Measurements from ENCODE around the gene PRLR.

The PRLR gene

DNA sequence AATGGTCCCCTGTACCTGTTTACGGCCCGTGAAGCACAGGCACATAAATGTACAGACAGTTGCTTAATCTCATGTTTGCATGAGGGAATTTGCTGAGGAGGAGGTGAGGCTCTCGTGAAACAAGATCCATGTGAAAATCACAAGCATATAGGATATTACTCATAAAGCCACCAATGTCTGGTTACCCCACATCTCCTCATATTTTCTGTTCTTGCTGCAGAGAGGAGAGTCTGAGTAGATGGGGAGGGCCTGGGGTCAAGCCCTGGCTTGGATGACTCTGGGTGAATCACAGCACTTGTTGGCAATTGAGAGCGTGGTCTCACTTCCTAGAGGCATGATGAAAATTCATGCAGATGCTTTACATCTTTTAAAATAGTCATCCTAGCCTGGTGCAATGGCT lies 183.5 kb downstream of the PRLR start:
- H4K5ac ChIP-seq (ENCODE audit: low read length): no peak overlapping the region
- no peak overlapping the region for H2BK120ac ChIP-seq (ENCODE audit: low read depth, low read length)
- H2AK5ac ChIP-seq (ENCODE audit: low read length): no peak overlapping the region
- no peak overlapping the region for H3K4me3 ChIP-seq (ENCODE audit: low read length)
- H3K27ac ChIP-seq (ENCODE audit: low read depth, low read length): no peak overlapping the region
- no peak overlapping the region for H3K56ac ChIP-seq (ENCODE audit: low read length)
- no peak overlapping the region for H3K9ac ChIP-seq (ENCODE audit: low read length)
- H3K4me1 ChIP-seq (ENCODE audit: control insufficient read depth, low read depth, low read length): no peaks in the 10 kb centered on the region
- no peaks in the 10 kb centered on the region for H3K27me3 ChIP-seq (ENCODE audit: insufficient read depth, low read length, poor library complexity)
- no peak overlapping the region for H3K18ac ChIP-seq (ENCODE audit: low read length)
- H4K8ac ChIP-seq (ENCODE audit: low read depth, low read length): no peak overlapping the region
- no peak overlapping the region for H3K4me2 ChIP-seq (ENCODE audit: low read length)
- no peak overlapping the region for H3K23ac ChIP-seq (ENCODE audit: low read length)
- no peaks in the 10 kb centered on the region for H3K79me1 ChIP-seq (ENCODE audit: low read length)
- H3K4ac ChIP-seq (ENCODE audit: low read depth, low read length): no peak overlapping the region
- no peaks in the 10 kb centered on the region for H3K36me3 ChIP-seq (ENCODE audit: control insufficient read depth, insufficient read depth, low read length)
- H3K79me2 ChIP-seq (ENCODE audit: control insufficient read depth, insufficient read depth, low read length): no peaks in the 10 kb centered on the region
- WGBS (ENCODE audit: extremely low coverage, insufficient coverage, low lambda C conversion rate): no CpG with 5 or more reads among the region's 4 CpGs
- DNase-seq: no peak
- H2BK15ac ChIP-seq (replicated peaks; ENCODE audit: low read depth): no peak overlapping the region
- H2BK5ac ChIP-seq (ENCODE audit: low read length): no peak overlapping the region

GRCh38 chr5:35045280-35045679 lies 185.0 kb downstream of the PRLR start:
- Histone ChIP-seq H2BK15ac (replicated peaks; ENCODE audit: low read depth) (no peak overlapping the region), H3K27ac (ENCODE audit: low read depth, low read length) (no peak overlapping the region), H3K27me3 (ENCODE audit: insufficient read depth, low read length, poor library complexity) (no peaks in the 10 kb centered on the region), H3K4me1 (ENCODE audit: control insufficient read depth, low read depth, low read length) (no peaks in the 10 kb centered on the region), H3K9ac (ENCODE audit: low read length) (no peak overlapping the region), H3K23ac (ENCODE audit: low read length) (no peak overlapping the region), H3K56ac (ENCODE audit: low read length) (no peak overlapping the region), H4K8ac (ENCODE audit: low read depth, low read length) (no peak overlapping the region), H3K79me2 (ENCODE audit: control insufficient read depth, insufficient read depth, low read length) (no peaks in the 10 kb centered on the region), H3K18ac (ENCODE audit: low read length) (no peak overlapping the region), H3K4ac (ENCODE audit: low read depth, low read length) (no peak overlapping the region), H2AK5ac (ENCODE audit: low read length) (no peak overlapping the region), H2BK5ac (ENCODE audit: low read length) (no peak overlapping the region), H3K79me1 (ENCODE audit: low read length) (no peaks in the 10 kb centered on the region), H3K36me3 (ENCODE audit: control insufficient read depth, insufficient read depth, low read length) (no peaks in the 10 kb centered on the region), H3K4me2 (ENCODE audit: low read length) (no peak overlapping the region), H2BK120ac (ENCODE audit: low read depth, low read length) (no peak overlapping the region), H4K5ac (ENCODE audit: low read length) (no peak overlapping the region), H3K4me3 (ENCODE audit: low read length) (no peak overlapping the region)
- no peak for DNase-seq
- no CpG with 5 or more reads among the region's 1 CpG for WGBS (ENCODE audit: extremely low coverage, insufficient coverage, low lambda C conversion rate)

- no peak for DNase-seq
- Histone ChIP-seq H4K8ac (ENCODE audit: low read depth, low read length) (no peak overlapping the region), H3K18ac (ENCODE audit: low read length) (no peak overlapping the region), H2BK120ac (ENCODE audit: low read depth, low read length) (no peak overlapping the region), H3K79me2 (ENCODE audit: control insufficient read depth, insufficient read depth, low read length) (no peaks in the 10 kb centered on the region), H3K79me1 (ENCODE audit: low read length) (no peaks in the 10 kb centered on the region), H2BK15ac (replicated peaks; ENCODE audit: low read depth) (no peak overlapping the region), H3K36me3 (ENCODE audit: control insufficient read depth, insufficient read depth, low read length) (no peaks in the 10 kb centered on the region), H3K56ac (ENCODE audit: low read length) (no peak overlapping the region), H3K4me2 (ENCODE audit: low read length) (no peak overlapping the region), H3K9ac (ENCODE audit: low read length) (no peak overlapping the region), H3K23ac (ENCODE audit: low read length) (no peak overlapping the region), H3K27me3 (ENCODE audit: insufficient read depth, low read length, poor library complexity) (no peaks in the 10 kb centered on the region), H3K4me1 (ENCODE audit: control insufficient read depth, low read depth, low read length) (no peaks in the 10 kb centered on the region), H4K5ac (ENCODE audit: low read length) (no peak overlapping the region), H3K27ac (ENCODE audit: low read depth, low read length) (no peak overlapping the region), H3K4me3 (ENCODE audit: low read length) (no peak overlapping the region), H2AK5ac (ENCODE audit: low read length) (no peak overlapping the region), H3K4ac (ENCODE audit: low read depth, low read length) (no peak overlapping the region), H2BK5ac (ENCODE audit: low read length) (no peak overlapping the region)
- no CpG with 5 or more reads among the region's 4 CpGs for WGBS (ENCODE audit: extremely low coverage, insufficient coverage, low lambda C conversion rate)
Observed at GRCh38 chr5:35044649-35045048, 185.6 kb downstream of the PRLR start.

- Histone ChIP-seq H3K23ac (ENCODE audit: low read length) (no peak overlapping the region), H2AK5ac (ENCODE audit: low read length) (no peak overlapping the region), H4K8ac (ENCODE audit: low read depth, low read length) (no peak overlapping the region), H3K56ac (ENCODE audit: low read length) (no peak overlapping the region), H3K9ac (ENCODE audit: low read length) (no peak overlapping the region), H3K4ac (ENCODE audit: low read depth, low read length) (no peak overlapping the region), H3K4me2 (ENCODE audit: low read length) (no peak overlapping the region), H3K4me1 (ENCODE audit: control insufficient read depth, low read depth, low read length) (no peaks in the 10 kb centered on the region), H4K5ac (ENCODE audit: low read length) (no peak overlapping the region), H3K4me3 (ENCODE audit: low read length) (no peak overlapping the region), H2BK15ac (replicated peaks; ENCODE audit: low read depth) (no peak overlapping the region), H3K18ac (ENCODE audit: low read length) (no peak overlapping the region), H3K36me3 (ENCODE audit: control insufficient read depth, insufficient read depth, low read length) (no peaks in the 10 kb centered on the region), H2BK120ac (ENCODE audit: low read depth, low read length) (no peak overlapping the region), H2BK5ac (ENCODE audit: low read length) (no peak overlapping the region), H3K79me2 (ENCODE audit: control insufficient read depth, insufficient read depth, low read length) (no peaks in the 10 kb centered on the region), H3K27ac (ENCODE audit: low read depth, low read length) (no peak overlapping the region), H3K27me3 (ENCODE audit: insufficient read depth, low read length, poor library complexity) (no peaks in the 10 kb centered on the region), H3K79me1 (ENCODE audit: low read length) (no peaks in the 10 kb centered on the region)
- DNase-seq: no peak
- WGBS (ENCODE audit: extremely low coverage, insufficient coverage, low lambda C conversion rate): no CpG with 5 or more reads among the region's 4 CpGs
Observed at GRCh38 chr5:35042781-35043180, 187.5 kb downstream of the PRLR start.

- no CpG with 5 or more reads among the region's 3 CpGs for WGBS (ENCODE audit: extremely low coverage, insufficient coverage, low lambda C conversion rate)
- H3K79me1 ChIP-seq (ENCODE audit: low read length): no peaks in the 10 kb centered on the region
Observed at GRCh38 chr5:35041261-35041660, 189.0 kb downstream of the PRLR start.

DNA sequence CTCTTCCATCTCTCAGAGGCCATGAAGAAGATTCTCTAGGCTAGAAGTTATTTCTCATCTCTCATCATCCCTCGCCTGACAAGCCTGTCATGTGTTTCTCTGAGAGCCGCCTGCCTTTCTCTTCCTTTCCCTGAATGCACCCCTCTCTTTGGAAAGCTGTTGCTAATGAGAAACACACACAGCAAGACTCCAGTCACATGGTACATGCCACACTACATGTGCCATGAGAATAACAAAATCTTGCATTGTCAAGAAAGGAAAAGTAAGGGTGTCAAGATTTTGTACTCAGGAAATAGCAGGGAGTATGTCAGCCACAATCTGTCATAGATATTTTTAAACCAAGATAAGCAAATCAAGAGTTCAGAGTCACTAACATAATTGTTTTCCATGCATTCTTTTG lies 191.4 kb downstream of the PRLR start:
- no peak overlapping the region for H3K4me3 ChIP-seq (ENCODE audit: low read length)
- no peaks in the 10 kb centered on the region for H3K36me3 ChIP-seq (ENCODE audit: control insufficient read depth, insufficient read depth, low read length)
- no peak overlapping the region for H3K56ac ChIP-seq (ENCODE audit: low read length)
- no peak overlapping the region for H2AK5ac ChIP-seq (ENCODE audit: low read length)
- no peaks in the 10 kb centered on the region for H3K4me1 ChIP-seq (ENCODE audit: control insufficient read depth, low read depth, low read length)
- H2BK15ac ChIP-seq (replicated peaks; ENCODE audit: low read depth): no peak overlapping the region
- H3K27me3 ChIP-seq (ENCODE audit: insufficient read depth, low read length, poor library complexity): no peaks in the 10 kb centered on the region
- no peak overlapping the region for H2BK120ac ChIP-seq (ENCODE audit: low read depth, low read length)
- H2BK5ac ChIP-seq (ENCODE audit: low read length): no peak overlapping the region
- no peak overlapping the region for H4K5ac ChIP-seq (ENCODE audit: low read length)
- H3K9ac ChIP-seq (ENCODE audit: low read length): no peak overlapping the region
- WGBS (ENCODE audit: extremely low coverage, insufficient coverage, low lambda C conversion rate): no CpG with 5 or more reads among the region's 2 CpGs
- H3K79me2 ChIP-seq (ENCODE audit: control insufficient read depth, insufficient read depth, low read length): no peaks in the 10 kb centered on the region
- H4K8ac ChIP-seq (ENCODE audit: low read depth, low read length): no peak overlapping the region
- H3K23ac ChIP-seq (ENCODE audit: low read length): no peak overlapping the region
- H3K4me2 ChIP-seq (ENCODE audit: low read length): no peak overlapping the region
- no peak overlapping the region for H3K4ac ChIP-seq (ENCODE audit: low read depth, low read length)
- H3K79me1 ChIP-seq (ENCODE audit: low read length): no peaks in the 10 kb centered on the region
- no peak overlapping the region for H3K18ac ChIP-seq (ENCODE audit: low read length)
- no peak overlapping the region for H3K27ac ChIP-seq (ENCODE audit: low read depth, low read length)
- no peak for DNase-seq

More at GRCh38 chr5:35041261-35041660, 189.0 kb downstream of the PRLR start:
- Histone ChIP-seq H3K4me1 (ENCODE audit: control insufficient read depth, low read depth, low read length) (no peaks in the 10 kb centered on the region), H3K36me3 (ENCODE audit: control insufficient read depth, insufficient read depth, low read length) (no peaks in the 10 kb centered on the region), H3K4me3 (ENCODE audit: low read length) (no peak overlapping the region), H2AK5ac (ENCODE audit: low read length) (no peak overlapping the region), H2BK5ac (ENCODE audit: low read length) (no peak overlapping the region), H2BK15ac (replicated peaks; ENCODE audit: low read depth) (no peak overlapping the region), H3K18ac (ENCODE audit: low read length) (no peak overlapping the region), H3K27me3 (ENCODE audit: insufficient read depth, low read length, poor library complexity) (no peaks in the 10 kb centered on the region), H3K79me2 (ENCODE audit: control insufficient read depth, insufficient read depth, low read length) (no peaks in the 10 kb centered on the region), H3K27ac (ENCODE audit: low read depth, low read length) (no peak overlapping the region), H2BK120ac (ENCODE audit: low read depth, low read length) (no peak overlapping the region), H4K8ac (ENCODE audit: low read depth, low read length) (no peak overlapping the region), H4K5ac (ENCODE audit: low read length) (no peak overlapping the region), H3K9ac (ENCODE audit: low read length) (no peak overlapping the region), H3K56ac (ENCODE audit: low read length) (no peak overlapping the region), H3K4ac (ENCODE audit: low read depth, low read length) (no peak overlapping the region), H3K23ac (ENCODE audit: low read length) (no peak overlapping the region), H3K4me2 (ENCODE audit: low read length) (no peak overlapping the region)
- no peak for DNase-seq

Measured in mesendoderm (in vitro differentiated cells).